Left hindlimb (tissue), 1 donor: ENCODE measurements around the gene RNU1-2.
"Not testable (repeated sequence)": the region's sequence is repeated elsewhere in the genome, so short reads cannot be mapped to it uniquely, and the experiment has no call there.

Source experiments
- DNase-seq: peaks from one replicate; pipeline ENCODE4 v3.0.0-alpha.2; 2018

RNU1-2 gene

GRCh38 chr1:16888860-16889816 lies 6.6 kb upstream of the RNU1-2 start:
- peak; percentile 88 for DNase-seq

GRCh38 chr1:16890539-16891021 lies 5.2 kb upstream of the RNU1-2 start:
- DNase-seq, result not testable (repeated sequence)

GRCh38 chr1:16891057-16891456 lies 4.7 kb upstream of the RNU1-2 start:
- DNase-seq, result not testable (repeated sequence)

GRCh38 chr1:16892978-16893525 lies 2.7 kb upstream of the RNU1-2 start:
- not testable (repeated sequence) for DNase-seq

GRCh38 chr1:16893796-16894195 lies 2.0 kb upstream of the RNU1-2 start:
- DNase-seq, result not testable (repeated sequence)

GRCh38 chr1:16894338-16894737 lies 1.4 kb upstream of the RNU1-2 start:
- DNase-seq, result not testable (repeated sequence)

GRCh38 chr1:16895233-16895597 lies 565 bp upstream of the RNU1-2 start:
- not testable (repeated sequence) for DNase-seq

GRCh38 chr1:16896316-16897055 lies 706 bp downstream of the RNU1-2 start:
- not testable (repeated sequence) for DNase-seq

- DNase-seq, result not testable (repeated sequence)
Observed at GRCh38 chr1:16897653-16898052, 1.9 kb downstream of the RNU1-2 start.

- DNase-seq, result not testable (repeated sequence)
Observed at GRCh38 chr1:16898298-16898697, 2.5 kb downstream of the RNU1-2 start.

GRCh38 chr1:16899020-16899419 lies 3.2 kb downstream of the RNU1-2 start:
- not testable (repeated sequence) for DNase-seq

- no peak for DNase-seq
Observed at GRCh38 chr1:16900751-16901150, 5.0 kb downstream of the RNU1-2 start.

- not testable (repeated sequence) for DNase-seq
Observed at GRCh38 chr1:16901371-16901770, 5.6 kb downstream of the RNU1-2 start.

GRCh38 chr1:16903054-16903453 lies 7.3 kb downstream of the RNU1-2 start:
- DNase-seq, result no peak

- DNase-seq, result no peak
Observed at GRCh38 chr1:16903458-16903796, 7.6 kb downstream of the RNU1-2 start.

GRCh38 chr1:16904560-16905109 lies 8.9 kb downstream of the RNU1-2 start:
- DNase-seq, result peak; percentile 98

GRCh38 chr1:16905110-16905867 lies 9.5 kb downstream of the RNU1-2 start:
- no peak for DNase-seq

GRCh38 chr1:16905868-16906702 lies 10.3 kb downstream of the RNU1-2 start:
- no peak for DNase-seq

- DNase-seq, result no peak
Observed at GRCh38 chr1:16906873-16907272, 11.1 kb downstream of the RNU1-2 start.

- DNase-seq, result no peak
Observed at GRCh38 chr1:16907870-16908758, 12.3 kb downstream of the RNU1-2 start.
